OCI-LY7 (cell line): ENCODE results near the gene MAP1LC3B.

Experiments
- CTCF ChIP-seq: fragments of 200-600 bp; sonication (generic); conservative IDR thresholded peaks from 2 replicates; pipeline ENCODE4 v1.5.1; 2014; ENCODE audit warnings: mild to moderate bottlenecking, antibody characterized with exemption, low read length, moderate library complexity, mixed read lengths
- EZH2phosphoT487 ChIP-seq: fragments of 200-600 bp; sonication (generic); IDR thresholded peaks from 2 replicates; pipeline ENCODE4 v1.6.1; 2018; ENCODE audit warnings: low read depth, borderline replicate concordance, mild to moderate bottlenecking, mixed run types, antibody characterized with exemption, low read length, moderate library complexity, mixed read lengths

GRCh38 chr16:87344931-87345631 lies 47.1 kb upstream of the MAP1LC3B start:
- TF ChIP-seq CTCF (no peak), EZH2phosphoT487 (no peak)
